GM18867 (cell line): ENCODE results near the gene USP15.

Experiments
- ATAC-seq: cut with Tn5 transposase; IDR thresholded peaks from one replicate; pipeline ENCODE4 v1.9.1; 2021; ENCODE audit warnings: mild to moderate bottlenecking, moderate library complexity; ENCODE audit not compliant: unreplicated experiment

Gene USP15

DNA sequence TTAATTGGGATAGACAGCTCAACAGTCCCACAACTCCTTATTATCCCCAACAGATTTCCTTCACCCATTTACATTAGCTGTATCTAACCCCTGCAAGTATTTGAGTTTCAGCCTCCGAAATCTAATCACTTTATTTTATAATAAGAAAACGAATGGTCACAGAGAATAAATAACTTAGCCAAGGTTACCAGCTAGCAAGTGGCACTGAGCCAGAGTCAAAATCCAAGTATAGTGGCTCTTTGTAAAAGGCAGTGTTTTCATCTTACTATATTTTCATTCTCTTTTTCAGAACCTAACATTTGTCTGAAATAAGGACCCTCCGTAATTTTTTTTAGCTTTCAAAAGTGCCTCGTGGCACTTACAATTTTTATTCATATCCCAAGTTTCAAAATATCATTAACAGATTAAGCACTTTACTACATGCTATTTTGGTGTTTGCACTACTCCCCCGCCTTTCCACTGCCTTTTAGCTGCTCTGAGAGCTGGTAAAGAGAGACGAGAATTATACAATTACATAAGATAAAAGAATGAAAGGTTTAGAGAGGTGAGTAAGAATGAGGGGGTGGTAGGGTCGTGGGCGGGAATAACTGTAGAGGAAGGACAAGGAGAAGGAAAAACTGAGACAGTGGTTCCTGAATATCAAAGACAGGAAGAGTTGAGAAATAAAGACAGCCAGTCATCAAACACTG is 3.7 kb upstream of the USP15 start:
- no peak for ATAC-seq

DNA sequence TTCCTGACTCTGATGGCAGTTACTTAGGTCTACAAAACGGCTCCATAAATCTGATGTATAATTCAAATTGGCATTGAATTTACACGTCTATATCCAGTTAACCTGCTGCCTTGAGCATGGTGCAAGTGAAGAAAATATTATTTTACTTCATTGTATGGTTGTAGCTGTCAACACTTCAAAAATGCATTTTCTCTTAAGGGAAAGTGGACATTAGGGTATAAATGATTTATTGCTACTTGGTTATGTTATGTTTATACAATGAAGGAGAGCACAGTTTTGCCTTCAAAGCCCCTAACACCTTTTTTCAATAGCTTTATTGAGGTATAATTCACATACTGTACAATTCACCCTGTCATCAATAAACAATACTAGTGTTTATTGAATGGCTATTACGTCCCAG is 2.0 kb upstream of the USP15 start:
- no peak for ATAC-seq

DNA sequence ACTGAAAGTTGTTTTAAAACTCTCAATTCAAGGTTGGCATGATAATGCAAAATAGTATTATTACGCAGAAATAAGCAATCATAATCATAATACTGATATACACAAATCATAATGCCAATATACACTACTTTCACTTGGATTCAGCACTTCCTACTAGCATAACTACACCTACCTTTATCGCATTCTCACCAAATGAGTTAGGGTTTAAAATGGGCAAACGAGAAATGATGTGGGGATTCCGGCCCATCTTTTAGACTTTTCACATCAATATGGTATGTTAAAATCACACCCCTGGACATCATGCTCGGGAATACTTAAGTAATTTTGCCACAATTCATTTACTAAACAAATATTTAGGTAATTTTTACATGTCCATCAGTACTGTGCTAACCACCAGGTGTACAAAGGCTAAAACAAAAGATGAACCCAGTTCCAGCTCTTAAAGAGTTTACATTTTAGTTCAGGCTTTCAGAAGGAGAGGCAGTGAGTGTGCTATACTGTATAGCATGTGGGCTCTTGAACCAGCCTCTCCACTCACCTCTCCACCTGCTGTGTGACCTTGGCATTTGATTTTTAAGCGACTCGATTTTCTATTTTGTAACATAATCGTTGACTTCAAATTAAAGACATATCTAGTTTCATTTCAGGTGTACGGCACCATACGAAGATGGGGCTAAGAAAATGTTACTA is 1.1 kb upstream of the USP15 start:
- ATAC-seq = peak; percentile 18

DNA sequence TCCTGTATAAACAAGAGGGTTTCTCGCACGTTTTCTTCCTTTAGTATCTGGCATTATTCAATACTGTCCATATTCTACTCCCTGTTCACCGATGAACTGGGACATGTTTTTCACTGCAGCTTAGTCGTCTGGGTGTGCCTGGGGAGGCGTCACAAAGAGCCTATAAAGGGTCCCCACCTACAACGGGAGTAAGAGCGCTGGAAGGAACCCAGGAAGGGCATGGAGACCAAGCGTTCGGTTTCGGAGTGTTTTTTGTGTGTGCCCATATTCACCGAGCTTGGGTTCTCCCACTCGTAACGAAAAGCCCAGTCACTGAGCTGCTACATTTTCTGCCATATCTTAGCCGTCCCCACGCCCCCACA is 592 bp upstream of the USP15 start:
- peak; percentile 18 for ATAC-seq

DNA sequence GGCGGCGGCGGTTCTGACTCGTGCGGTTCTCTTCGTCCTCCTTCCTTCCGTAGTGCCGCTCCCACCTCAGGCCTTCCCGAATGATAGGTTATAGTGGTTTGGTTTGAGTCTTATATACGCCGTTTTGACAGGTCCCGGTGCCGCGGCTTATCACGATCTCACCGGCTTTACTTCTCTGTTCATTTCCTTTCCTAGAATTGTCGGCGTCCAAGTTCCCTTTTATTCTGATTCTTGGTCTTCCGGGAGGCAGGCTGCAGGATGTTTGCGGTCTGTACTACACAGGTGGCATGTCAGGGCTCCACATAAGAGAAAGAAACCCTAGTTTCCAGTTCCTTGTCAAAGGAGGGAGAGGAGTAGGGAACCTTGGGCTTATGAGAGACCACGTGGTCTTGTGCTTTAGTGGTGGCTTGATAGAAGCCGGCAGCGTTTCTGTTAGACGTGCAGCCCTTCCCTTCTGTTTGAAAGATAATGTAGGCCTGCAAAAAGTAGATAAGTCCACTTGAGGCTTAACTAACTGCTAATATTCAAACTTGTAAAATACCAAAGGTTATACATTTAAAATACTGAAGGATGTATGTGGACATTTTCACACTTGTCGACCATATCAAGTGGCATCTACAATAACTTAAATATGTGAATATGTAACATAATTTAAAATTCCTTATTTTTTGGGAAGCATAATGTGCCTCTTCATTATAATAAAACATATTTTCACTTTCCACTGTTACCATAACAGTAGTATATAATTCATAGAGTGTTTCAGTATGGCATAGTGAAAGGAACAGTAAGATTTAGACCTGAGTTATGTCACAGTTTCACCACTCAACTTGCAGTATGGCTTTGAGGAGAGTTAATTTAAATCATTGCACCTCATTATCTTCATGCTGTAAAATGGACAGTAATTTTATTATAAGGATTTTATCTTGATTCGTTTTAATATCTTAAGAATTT is 804 bp downstream of the USP15 start:
- ATAC-seq = peak; percentile 41

DNA sequence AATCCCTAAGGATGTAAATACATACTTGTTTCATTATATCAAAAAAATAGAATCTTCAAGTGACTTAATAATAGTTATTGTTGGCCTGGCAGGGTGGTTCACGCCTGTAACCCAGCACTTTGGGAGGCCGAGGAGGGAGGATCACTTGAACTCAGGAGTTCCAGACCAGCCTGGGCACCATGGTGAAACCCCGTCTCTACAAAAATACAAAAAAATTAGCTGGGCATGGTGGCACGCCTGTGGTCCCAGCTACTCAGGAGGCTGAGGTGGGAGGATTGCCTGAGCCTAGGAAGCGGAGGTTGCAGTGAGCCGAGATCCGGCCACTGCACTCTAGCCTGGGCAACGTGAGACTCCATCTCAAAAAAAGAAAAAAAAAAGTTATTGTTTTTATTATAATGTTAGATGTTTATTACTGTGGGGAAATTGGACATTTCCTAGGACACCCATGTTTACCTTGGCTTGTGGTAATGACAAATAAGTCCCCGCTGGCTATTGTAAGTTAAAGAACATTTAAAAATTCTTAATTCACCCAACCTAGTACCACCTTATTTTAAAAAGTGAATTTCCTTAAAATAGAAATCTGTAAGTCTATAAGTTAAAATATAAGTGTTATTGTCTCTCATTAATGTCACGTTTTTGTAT is 1.8 kb downstream of the USP15 start:
- no peak for ATAC-seq

DNA sequence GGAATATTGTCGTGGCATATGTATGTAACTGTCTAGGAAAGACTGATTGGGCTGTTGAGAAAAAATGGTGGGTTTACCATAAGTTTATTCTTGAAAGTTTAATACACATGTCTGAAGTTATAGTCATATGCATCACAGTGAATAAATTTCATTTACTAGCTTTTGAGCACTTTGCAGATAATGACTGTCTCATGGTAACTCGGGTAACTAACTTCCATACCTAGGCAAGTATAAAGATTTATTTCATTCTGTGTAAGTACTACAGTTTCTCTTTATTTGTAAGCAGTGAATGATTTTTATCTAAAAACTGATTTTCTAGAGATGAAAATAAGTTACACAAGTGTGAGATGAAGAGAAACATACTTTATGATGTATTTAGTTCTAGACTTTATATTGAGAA is 3.0 kb downstream of the USP15 start:
- ATAC-seq = no peak

DNA sequence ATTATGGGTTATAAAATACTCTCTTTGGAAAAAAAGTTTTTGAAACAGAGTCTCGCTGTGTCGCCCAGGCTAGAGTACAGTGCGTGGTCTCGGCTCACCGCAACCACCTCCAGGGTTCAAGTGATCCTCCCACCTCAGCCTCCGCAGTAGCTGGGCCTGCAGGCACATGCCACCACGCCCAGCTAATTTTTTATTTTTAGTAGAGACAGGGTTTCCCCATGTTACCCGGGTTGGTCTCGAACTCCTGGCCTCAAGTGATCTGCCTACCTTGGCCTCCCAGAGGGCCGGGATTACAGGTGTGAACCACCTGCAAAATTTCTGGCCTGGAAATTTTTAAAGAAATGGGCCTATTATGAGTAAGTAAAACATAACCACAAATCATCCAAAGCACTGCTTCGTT is 3.8 kb downstream of the USP15 start:
- ATAC-seq = no peak

DNA sequence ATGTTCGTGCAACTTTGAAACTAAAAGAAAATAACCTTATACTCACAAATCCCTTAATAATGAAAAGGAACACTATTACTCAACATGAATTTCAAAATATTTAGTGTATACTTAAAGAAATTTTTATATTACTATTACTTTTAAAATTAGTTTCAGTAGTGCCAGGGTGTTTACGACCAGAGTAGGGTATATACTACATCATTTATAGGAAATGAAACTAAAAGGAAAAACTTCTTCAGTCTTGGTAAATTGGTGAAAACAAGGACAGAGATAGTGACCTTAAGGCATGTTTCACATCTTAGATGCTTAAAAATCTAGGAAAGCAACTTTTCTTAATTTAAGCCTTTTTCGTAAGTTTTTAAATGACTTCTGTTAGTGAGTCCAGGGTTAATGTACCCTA is 4.5 kb downstream of the USP15 start:
- ATAC-seq = no peak

DNA sequence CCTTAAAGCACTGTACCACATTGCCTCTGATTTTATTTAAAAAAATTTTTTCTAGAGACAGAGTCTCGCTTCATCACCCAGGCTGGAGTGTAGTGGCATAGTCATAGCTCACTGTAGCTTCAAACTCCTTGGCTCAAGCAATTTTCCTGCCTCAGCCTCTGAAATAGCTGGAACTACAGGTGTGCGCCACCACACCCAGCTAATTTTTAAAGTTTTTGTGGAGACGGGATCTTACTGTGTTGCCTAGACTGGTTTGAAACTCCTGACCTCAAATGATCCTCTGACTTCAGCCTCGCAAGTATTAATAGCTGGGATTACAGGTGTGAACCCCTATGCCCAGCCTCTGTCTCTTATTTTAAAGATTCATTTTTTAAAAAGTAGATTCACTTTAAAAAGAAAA is 5.3 kb downstream of the USP15 start:
- ATAC-seq = no peak

DNA sequence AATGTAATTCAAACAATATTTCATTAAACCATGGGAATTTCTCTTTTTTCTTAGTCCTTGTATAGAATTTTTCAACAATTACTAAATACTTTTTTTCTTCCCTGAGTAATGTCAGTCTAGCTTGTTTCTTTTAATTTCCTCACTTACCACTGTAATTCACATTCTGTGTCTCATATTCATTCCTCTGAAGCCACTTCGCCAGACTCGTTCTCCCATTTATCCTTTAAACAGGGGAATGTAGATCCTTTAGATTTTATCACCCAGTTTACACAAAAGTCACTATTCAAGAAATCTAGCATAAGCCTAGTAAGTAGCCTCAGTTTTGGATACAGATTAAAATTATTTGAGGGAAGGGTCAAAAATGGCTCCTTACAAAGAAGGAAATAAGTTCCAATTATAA is 6.8 kb downstream of the USP15 start:
- no peak for ATAC-seq

DNA sequence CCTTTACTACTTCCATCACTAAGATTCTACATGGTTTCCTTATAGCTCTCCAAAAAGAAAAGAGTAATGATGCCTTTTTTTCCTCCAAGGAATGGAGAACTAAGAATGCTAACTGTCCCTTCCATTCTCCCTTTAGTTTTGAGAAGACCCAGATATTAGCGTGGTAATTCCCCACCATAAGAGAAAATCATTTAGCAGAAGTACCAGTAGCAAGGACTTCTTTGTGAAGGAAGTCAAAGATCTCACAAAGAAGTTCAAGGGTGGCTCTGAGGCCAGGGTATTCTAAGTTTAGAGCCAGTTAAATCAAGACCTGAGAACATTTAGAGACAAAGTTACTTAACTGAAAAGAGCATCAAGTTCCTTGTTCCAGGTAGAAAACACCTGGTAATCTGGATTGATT is 7.3 kb downstream of the USP15 start:
- ATAC-seq = peak; percentile 48

DNA sequence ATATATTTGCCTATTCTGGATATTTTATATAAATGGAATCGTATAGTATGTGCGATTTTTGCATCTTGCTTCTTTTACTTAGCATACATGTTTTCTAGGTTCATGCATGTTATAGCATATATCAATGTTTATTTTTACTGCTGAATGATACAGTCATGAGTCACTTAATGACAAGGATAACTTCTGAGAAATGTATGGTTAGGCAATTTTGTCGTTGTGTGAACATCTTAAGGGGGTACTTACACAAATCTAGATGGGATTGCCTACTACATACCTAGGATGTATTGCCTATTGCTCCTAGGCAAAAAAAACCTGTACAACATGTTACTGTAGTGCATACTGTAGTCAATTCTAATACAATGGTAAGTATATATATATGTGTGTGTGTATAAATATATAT is 8.8 kb downstream of the USP15 start:
- no peak for ATAC-seq

DNA sequence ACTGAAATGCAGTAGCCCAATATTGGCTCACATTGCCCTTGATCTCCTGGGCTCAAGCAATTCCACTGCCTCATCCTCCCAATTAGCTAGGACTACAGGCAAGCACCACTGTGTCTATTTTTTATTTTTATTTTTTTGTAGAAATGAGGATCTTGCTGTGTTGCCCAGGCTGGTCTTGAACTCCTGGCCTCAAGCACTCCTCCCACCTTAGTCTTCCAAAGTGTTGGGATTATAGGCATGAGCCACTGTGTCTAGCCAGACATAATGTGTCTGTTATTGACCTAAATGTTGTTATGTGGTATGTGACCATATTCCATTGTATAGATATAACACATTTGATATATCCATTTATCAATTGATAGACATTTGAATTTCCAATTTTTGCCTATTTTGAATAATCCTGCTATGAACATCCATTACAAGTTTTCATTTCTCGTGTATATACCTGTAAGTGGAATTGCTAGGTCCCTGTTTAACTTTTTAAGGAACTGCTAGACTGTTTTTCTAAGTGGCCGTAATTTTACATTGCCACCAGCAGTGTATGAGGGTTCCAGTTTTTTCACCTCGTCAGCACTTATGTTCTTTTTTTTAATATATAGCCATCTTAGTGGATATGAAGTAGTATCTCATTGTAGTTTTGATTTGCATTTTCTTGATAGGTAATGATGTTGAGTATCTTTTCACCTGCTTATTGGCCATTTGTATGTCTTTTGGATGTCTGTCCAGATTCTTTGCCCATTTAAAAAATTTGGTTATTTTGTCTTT is 9.4 kb downstream of the USP15 start:
- no peak for ATAC-seq

DNA sequence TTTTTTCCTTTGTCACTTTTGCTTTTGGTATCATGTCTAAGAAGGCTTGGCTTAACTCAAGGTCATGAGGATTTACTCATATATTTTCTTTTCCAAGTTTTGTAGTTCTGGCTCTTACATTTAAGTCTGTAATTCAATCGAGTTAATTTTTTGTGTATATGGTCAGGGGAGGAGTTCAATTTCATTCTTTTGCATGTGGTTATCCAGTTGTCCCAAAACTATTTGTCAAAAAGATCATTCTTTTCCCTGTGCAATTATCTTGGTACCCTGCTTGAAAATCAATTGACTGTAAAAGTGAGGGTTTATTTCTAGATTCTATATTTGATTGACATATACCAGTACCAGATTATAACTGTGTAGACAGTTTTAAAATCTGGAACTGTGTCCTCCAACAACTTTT is 10.2 kb downstream of the USP15 start:
- no peak for ATAC-seq

DNA sequence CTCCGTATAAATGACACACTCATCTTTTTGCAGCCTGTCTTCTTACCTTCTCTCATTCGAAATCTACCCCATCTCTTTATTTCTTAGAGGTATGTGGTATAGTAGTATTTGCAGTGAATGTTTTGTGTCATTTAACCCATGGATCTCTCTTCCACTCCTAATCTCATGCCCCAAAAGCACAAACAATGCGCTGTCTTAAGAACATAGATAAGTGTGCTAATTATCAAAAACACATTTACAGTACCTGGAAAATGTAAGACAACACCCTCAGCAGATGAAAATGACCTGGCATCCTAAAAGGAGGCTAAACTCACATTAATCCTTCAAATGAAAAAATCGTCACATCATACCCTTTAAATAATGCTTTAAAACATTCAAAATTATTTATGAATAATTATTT is 10.7 kb downstream of the USP15 start:
- ATAC-seq = no peak

DNA sequence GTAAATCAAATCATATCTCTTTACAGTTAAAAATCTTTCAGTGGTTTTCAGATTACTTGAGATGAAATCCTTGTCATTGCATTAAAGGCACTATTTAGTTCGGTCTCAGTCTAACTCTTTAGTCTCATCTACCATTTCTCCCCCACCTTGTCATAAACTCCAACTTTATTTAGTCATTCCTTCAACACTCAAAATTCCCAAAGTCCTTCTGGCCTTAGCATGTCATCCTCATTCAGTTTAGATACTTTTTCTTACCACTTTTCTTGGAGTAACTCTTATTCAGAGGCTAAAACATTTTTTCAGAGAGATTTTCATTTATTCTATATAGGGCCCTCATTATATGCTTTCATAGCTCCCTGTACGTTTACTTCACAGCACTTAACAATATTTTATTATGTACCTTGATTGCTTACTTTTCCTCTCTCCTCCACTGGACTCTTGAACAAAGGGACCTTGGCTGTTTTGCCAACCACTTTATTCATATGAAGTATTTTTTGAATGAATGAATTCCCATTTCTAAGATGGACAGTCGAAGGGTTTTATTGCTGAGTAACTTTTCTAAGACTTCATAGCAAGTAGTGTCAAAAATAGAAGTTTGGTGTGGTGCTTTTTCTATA is 12.8 kb downstream of the USP15 start:
- no peak for ATAC-seq

DNA sequence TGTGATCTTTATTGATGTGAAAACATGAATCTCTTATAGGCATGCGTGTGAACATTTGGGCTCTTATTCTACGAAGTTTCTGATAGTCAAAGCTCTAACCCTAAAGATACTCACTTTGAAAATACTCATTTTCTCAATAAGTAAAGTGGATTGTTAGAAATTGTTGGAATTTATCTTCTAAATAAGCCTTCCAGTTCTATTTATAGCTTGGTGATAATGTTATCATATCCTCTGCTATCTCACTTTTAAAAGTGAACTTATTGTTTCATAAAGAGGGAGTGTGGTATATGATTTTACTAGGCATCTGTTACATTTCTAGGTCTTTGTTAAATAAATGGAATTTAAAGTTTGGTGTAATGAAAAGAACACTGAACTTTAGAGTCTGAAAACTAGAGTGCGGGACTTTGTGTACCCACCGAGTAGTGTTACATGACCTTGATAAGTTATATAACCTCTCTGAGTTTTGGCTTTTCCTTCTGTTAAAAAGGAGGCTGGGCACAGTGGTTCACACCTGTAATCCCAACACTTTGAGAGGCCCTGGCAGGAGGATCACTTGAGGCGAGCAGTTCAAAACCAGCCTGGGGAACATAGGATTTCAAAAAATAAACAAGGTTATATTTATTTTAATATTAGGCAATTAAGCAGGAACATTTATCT is 13.6 kb downstream of the USP15 start:
- no peak for ATAC-seq

DNA sequence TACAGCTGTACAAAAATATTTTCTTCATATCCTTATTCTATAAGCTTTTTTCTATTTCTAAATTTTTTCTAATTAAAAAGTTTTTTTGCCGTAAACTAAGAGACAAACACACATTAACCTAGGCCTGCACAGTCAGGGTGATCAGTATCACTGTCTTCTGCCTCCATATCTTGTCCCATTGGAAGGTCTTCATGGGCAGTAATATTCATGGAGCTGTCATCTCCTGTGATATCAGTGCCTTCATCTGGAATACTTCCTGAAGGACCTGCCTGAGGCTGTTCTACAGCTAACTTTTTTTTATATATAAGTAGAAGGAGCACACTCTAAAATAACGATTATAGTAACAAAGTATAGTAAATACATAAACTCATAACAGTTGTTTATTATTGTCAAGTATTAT is 17.8 kb downstream of the USP15 start:
- no peak for ATAC-seq

DNA sequence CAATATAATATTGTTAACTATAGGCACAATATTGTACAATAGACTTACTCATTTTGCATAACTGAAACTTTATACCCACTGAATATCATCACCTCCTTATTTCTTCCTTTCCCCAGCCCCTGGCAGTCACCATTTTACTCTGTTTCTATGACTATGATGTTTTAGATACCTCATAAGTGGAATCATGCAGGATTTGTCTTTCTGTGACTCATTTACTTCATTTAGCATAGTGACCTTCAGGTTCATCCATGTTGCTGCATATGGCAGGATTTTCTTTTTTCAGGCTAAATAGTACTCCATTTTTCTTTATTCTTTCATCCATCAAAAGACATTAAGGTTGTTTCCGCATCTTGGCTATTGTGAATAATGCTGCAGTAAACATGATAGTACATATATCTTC is 18.9 kb downstream of the USP15 start:
- ATAC-seq = no peak
